GM12891 (cell line): ENCODE measurements around the gene PRSS56.

Experiments
- POLR2A ChIP-seq: IDR thresholded peaks from 2 replicates; pipeline ENCODE4 v1.6.1; 2011; ENCODE audit warnings: low read depth, low read length, control low read depth
- POLR2AphosphoS5 ChIP-seq: IDR thresholded peaks from 2 replicates; pipeline ENCODE4 v1.6.1; 2011; ENCODE audit warnings: low read depth, low read length, control low read depth
- SPI1 ChIP-seq: IDR thresholded peaks from 2 replicates; pipeline ENCODE4 v1.6.1; 2011; ENCODE audit warnings: low read depth, low read length, control low read depth
- TAF1 ChIP-seq: IDR thresholded peaks from 2 replicates; pipeline ENCODE4 v1.6.1; 2011; ENCODE audit warnings: low read depth, low read length, control low read depth

DNA sequence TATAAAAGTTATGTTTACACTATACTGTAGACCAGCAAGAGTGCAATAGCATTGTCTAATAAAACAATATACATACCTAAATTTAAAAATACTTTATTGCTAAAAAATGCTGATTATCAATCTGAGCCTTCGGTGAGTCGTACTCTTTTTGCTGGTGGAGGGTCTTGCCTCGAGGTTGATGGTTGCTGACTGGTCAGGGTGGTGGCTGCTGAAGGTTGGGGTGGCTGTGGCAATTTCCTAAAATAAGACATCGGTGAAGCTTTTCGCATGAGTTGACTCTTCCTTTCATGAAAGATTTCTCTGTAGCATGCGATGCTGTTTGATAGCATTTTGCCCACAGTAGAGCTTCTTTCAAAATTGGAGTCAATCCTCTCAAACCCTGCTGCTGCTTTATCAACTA, 27.8 kb downstream of the PRSS56 start:
- TF ChIP-seq POLR2A (no peak), POLR2AphosphoS5 (no peak), SPI1 (no peak), TAF1 (no peak)
